SK-N-SH treated with all-trans-retinoic acid at 6 μM for 48 hours (cell line): Measurements from ENCODE around the gene WDR46.

ENCODE experiments used
- ATAC-seq: fragments of 200-7000 bp; cut with Tn5 transposase; 3 replicates; pipeline ENCODE4 v1.9.1; 2020; ENCODE audit warnings: mild to moderate bottlenecking, moderate library complexity
- ARNTL ChIP-seq: fragments of 450-650 bp; formaldehyde crosslinking; IDR thresholded peaks from 2 replicates; pipeline ENCODE4 v1.5.0; 2020; ENCODE audit warnings: low read depth, mild to moderate bottlenecking, moderate library complexity, borderline replicate concordance
- BACH2 ChIP-seq: fragments of 250-450 bp; sonication (Bioruptor Pico); IDR thresholded peaks from 2 replicates; pipeline ENCODE4 v1.9.0; 2021; ENCODE audit warnings: mild to moderate bottlenecking, borderline replicate concordance
- CREB5 ChIP-seq: fragments of 250-450 bp; sonication (Bioruptor Pico); IDR thresholded peaks from 2 replicates; pipeline ENCODE4 v1.5.1; 2020; ENCODE audit warnings: low read depth, mild to moderate bottlenecking, moderate library complexity
- CSDC2 ChIP-seq: fragments of 250-450 bp; sonication (Bioruptor Pico); IDR thresholded peaks from 2 replicates; pipeline ENCODE4 v1.5.0; 2020; ENCODE audit warnings: mild to moderate bottlenecking, moderate library complexity
- CSRNP3 ChIP-seq: fragments of 250-450 bp; sonication (Bioruptor Pico); IDR thresholded peaks from 2 replicates; pipeline ENCODE4 v1.5.1; 2021; ENCODE audit warnings: mild to moderate bottlenecking, moderate library complexity
- ESRRG ChIP-seq: fragments of 250-450 bp; sonication (Bioruptor Pico); IDR thresholded peaks from 2 replicates; pipeline ENCODE4 v1.6.1; 2021; ENCODE audit warnings: mild to moderate bottlenecking
- GLIS3 ChIP-seq: fragments of 250-450 bp; sonication (Bioruptor Pico); IDR thresholded peaks from 2 replicates; pipeline ENCODE4 v1.5.0; 2020; ENCODE audit warnings: mild to moderate bottlenecking, moderate library complexity
- ISL1 ChIP-seq: fragments of 250-450 bp; sonication (Bioruptor Pico); IDR thresholded peaks from 2 replicates; pipeline ENCODE4 v2.1.2; 2022; ENCODE audit warnings: mild to moderate bottlenecking, moderate library complexity
- OSR1 ChIP-seq: fragments of 250-450 bp; sonication (Bioruptor Pico); IDR thresholded peaks from 2 replicates; pipeline ENCODE4 v1.8.0; 2022; ENCODE audit warnings: moderate library complexity, mild to moderate bottlenecking, inconsistent platforms
- PATZ1 ChIP-seq: fragments of 250-450 bp; sonication (Bioruptor Pico); IDR thresholded peaks from 2 replicates; pipeline ENCODE4 v1.8.0; 2020; ENCODE audit warnings: mild to moderate bottlenecking, moderate library complexity, borderline replicate concordance
- POU6F1 ChIP-seq: fragments of 250-450 bp; sonication (Bioruptor Pico); IDR thresholded peaks from 2 replicates; pipeline ENCODE4 v1.8.0; 2021; ENCODE audit warnings: low read depth, mild to moderate bottlenecking, moderate library complexity, borderline replicate concordance
- PPARA ChIP-seq: fragments of 250-450 bp; sonication (Bioruptor Pico); IDR thresholded peaks from 2 replicates; pipeline ENCODE4 v1.5.0; 2020; ENCODE audit warnings: mild to moderate bottlenecking, borderline replicate concordance
- RARB ChIP-seq: fragments of 250-450 bp; sonication (Bioruptor Pico); IDR thresholded peaks from 2 replicates; pipeline ENCODE4 v1.8.0; 2021; ENCODE audit warnings: mild to moderate bottlenecking, moderate library complexity
- SNAI2 ChIP-seq: fragments of 250-450 bp; sonication (Bioruptor Pico); IDR thresholded peaks from 2 replicates; pipeline ENCODE4 v1.5.0; 2020; ENCODE audit warnings: mild to moderate bottlenecking, moderate library complexity
- TCF4 ChIP-seq: fragments of 250-450 bp; sonication (Bioruptor Pico); IDR thresholded peaks from 2 replicates; pipeline ENCODE4 v1.8.0; 2021; ENCODE audit warnings: mild to moderate bottlenecking, moderate library complexity, borderline replicate concordance
- TOX ChIP-seq: fragments of 250-450 bp; sonication (Bioruptor Pico); IDR thresholded peaks from 2 replicates; pipeline ENCODE4 v1.8.0; 2021; ENCODE audit warnings: mild to moderate bottlenecking, moderate library complexity, borderline replicate concordance
- ZC3H10 ChIP-seq: fragments of 250-450 bp; sonication (Bioruptor Pico); IDR thresholded peaks from 2 replicates; pipeline ENCODE4 v1.5.1; 2021; ENCODE audit warnings: mild to moderate bottlenecking, moderate library complexity
- ZFP3 ChIP-seq: fragments of 250-450 bp; sonication (Bioruptor Pico); IDR thresholded peaks from 2 replicates; pipeline ENCODE4 v1.5.0; 2020; ENCODE audit warnings: mild to moderate bottlenecking, moderate library complexity
- ZFP30 ChIP-seq: fragments of 450-650 bp; formaldehyde crosslinking; IDR thresholded peaks from 2 replicates; pipeline ENCODE4 v1.5.0; 2022; ENCODE audit warnings: mild to moderate bottlenecking, moderate library complexity
- ZNF565 ChIP-seq: fragments of 450-650 bp; formaldehyde crosslinking; conservative IDR thresholded peaks from 2 replicates; pipeline ENCODE4 v1.5.0; 2020; ENCODE audit warnings: low read depth, mild to moderate bottlenecking, moderate library complexity
- ZNF70 ChIP-seq: fragments of 450-650 bp; formaldehyde crosslinking; IDR thresholded peaks from 2 replicates; pipeline ENCODE4 v1.5.0; 2020; ENCODE audit warnings: mild to moderate bottlenecking, moderate library complexity
- ZNF8 ChIP-seq: fragments of 450-650 bp; formaldehyde crosslinking; IDR thresholded peaks from 2 replicates; pipeline ENCODE4 v1.5.0; 2020; ENCODE audit warnings: mild to moderate bottlenecking, moderate library complexity

Gene WDR46

GRCh38 chr6:33273924-33274902 is 14.8 kb downstream of the WDR46 start:
- no peak for ATAC-seq
- TF ChIP-seq CREB5 (CRISPR knock-in tag): no peak
- TF ChIP-seq SNAI2 (CRISPR knock-in tag): no peak
- no peak for TF ChIP-seq ZNF70 (CRISPR knock-in tag)
- no peak for TF ChIP-seq TCF4 (CRISPR knock-in tag)
- no peak for TF ChIP-seq OSR1 (CRISPR knock-in tag)
- TF ChIP-seq BACH2 (CRISPR knock-in tag): no peak
- no peak for TF ChIP-seq ARNTL (CRISPR knock-in tag)
- TF ChIP-seq RARB (CRISPR knock-in tag): no peak
- no peak for TF ChIP-seq GLIS3 (CRISPR knock-in tag)
- TF ChIP-seq ZFP30 (CRISPR knock-in tag): no peak
- TF ChIP-seq ZNF8 (CRISPR knock-in tag): no peak
- TF ChIP-seq ZFP3: no peak
- TF ChIP-seq CSDC2 (CRISPR knock-in tag): no peak
- no peak for TF ChIP-seq TOX (CRISPR knock-in tag)
- no peak for TF ChIP-seq PATZ1
- no peak for TF ChIP-seq POU6F1 (CRISPR knock-in tag)
- no peak for TF ChIP-seq PPARA (CRISPR knock-in tag)
- TF ChIP-seq ESRRG (CRISPR knock-in tag): no peak
- TF ChIP-seq ZC3H10 (CRISPR knock-in tag): no peak
- no peak for TF ChIP-seq ZNF565 (CRISPR knock-in tag)

GRCh38 chr6:33273129-33273923 is 15.7 kb downstream of the WDR46 start:
- TF ChIP-seq SNAI2 (CRISPR knock-in tag) (no peak), ZFP3 (no peak), ZNF8 (CRISPR knock-in tag) (no peak), OSR1 (CRISPR knock-in tag) (no peak), PPARA (CRISPR knock-in tag) (no peak), ZC3H10 (CRISPR knock-in tag) (no peak), TOX (CRISPR knock-in tag) (no peak), CSDC2 (CRISPR knock-in tag) (no peak), ISL1 (CRISPR knock-in tag) (no peak), PATZ1 (no peak), ZNF70 (CRISPR knock-in tag) (no peak), ARNTL (CRISPR knock-in tag) (no peak), RARB (CRISPR knock-in tag) (no peak), CSRNP3 (CRISPR knock-in tag) (no peak), ESRRG (CRISPR knock-in tag) (no peak), CREB5 (CRISPR knock-in tag) (no peak)
- TF ChIP-seq, all 23 proteins: peak for 0
- no peak for ATAC-seq
